ENCODE results near the gene ARHGEF37.
"Not testable (repeated sequence)": the region's sequence is repeated elsewhere in the genome, so short reads cannot be mapped to it uniquely, and the experiment has no call there.

The ARHGEF37 gene

GRCh38 chr5:149559706-149560105 is 21.6 kb upstream of the ARHGEF37 start:
- in situ Hi-C loops (cut with HindIII; ENCODE audit: low pct_ligation_motif_present, low pct_unique_long_range_greater_than_20kb, low sequenced_read_pairs): no loop called here
- DNase-seq: no peak

GRCh38 chr5:149561848-149562247 is 19.4 kb upstream of the ARHGEF37 start:
- peak; percentile 94 for DNase-seq
- in situ Hi-C loops (cut with HindIII; ENCODE audit: low pct_ligation_motif_present, low pct_unique_long_range_greater_than_20kb, low sequenced_read_pairs): no loop called here

- DNase-seq: no peak
- in situ Hi-C loops (cut with HindIII; ENCODE audit: low pct_ligation_motif_present, low pct_unique_long_range_greater_than_20kb, low sequenced_read_pairs): no loop called here
Observed at GRCh38 chr5:149563466-149563865, 17.8 kb upstream of the ARHGEF37 start.

DNA sequence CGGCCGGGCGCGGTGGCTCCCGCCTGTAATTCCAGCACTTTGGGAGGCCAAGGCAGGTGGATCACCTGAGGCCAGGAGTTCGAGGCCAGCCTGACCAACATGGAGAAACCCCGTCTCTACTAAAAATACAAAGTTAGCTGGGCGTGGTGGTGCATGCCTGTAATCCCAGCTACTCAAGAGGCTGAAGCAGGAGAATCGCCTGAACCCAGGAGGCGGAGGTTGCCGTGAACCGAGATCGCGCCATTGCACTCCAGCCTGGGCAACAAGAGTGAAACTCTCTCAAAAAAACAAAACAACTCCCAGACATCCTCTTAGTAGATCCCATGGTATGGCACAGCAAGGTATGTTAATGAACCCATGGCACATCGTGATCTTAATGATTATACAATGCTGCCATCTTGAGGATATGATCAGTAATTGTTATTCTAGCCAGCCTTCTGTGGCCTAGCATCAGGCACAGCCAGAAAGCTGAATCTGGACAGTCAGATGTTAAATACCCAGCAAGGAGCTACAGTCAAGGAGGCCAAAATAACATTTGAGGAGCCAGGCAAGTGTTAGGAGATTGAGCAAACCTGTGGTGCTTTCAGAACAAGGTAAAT is 16.7 kb upstream of the ARHGEF37 start:
- in situ Hi-C loops (cut with HindIII; ENCODE audit: low pct_ligation_motif_present, low pct_unique_long_range_greater_than_20kb, low sequenced_read_pairs): not testable (repeated sequence)
- DNase-seq: peak; percentile 76

DNA sequence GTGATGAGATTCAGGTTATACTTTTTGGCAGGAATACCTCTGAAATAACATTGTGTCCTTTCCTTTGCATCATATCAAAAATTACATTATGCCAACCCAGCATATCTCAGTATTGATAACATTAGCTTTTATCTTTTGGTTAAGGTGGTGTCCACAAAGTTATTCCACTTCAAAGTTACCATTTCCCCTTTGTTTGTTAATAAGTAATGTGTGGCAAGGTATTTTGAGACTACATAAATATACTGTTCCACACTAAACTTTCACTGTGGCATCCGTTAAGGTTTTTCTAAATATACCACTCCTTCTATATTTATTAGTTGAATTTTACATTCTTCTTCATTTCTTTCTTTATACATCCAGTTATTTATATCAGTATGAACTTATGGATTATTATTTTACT is 14.1 kb upstream of the ARHGEF37 start:
- no peak for DNase-seq
- in situ Hi-C loops (cut with HindIII; ENCODE audit: low pct_ligation_motif_present, low pct_unique_long_range_greater_than_20kb, low sequenced_read_pairs): no loop called here

DNA sequence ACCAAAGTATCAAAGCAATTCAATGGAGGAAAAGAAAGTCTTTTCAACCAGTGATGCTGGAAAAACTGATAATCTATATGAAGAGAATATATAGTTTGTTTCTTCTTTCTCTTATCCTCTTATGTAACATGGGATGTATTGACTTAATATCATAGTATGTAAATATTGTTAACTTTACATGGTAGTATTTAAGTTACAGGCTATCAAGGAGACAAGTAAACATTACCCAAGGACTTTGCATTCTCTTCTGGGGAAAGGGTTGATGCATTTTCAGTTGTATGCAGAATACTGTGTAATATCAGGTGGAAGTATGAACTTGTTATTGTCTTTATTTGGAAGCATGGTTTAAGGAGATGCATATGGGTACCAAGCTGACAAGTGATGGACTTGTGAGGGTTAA is 9.1 kb upstream of the ARHGEF37 start:
- DNase-seq: no peak
- in situ Hi-C loops (cut with HindIII; ENCODE audit: low pct_ligation_motif_present, low pct_unique_long_range_greater_than_20kb, low sequenced_read_pairs): no loop called here

DNA sequence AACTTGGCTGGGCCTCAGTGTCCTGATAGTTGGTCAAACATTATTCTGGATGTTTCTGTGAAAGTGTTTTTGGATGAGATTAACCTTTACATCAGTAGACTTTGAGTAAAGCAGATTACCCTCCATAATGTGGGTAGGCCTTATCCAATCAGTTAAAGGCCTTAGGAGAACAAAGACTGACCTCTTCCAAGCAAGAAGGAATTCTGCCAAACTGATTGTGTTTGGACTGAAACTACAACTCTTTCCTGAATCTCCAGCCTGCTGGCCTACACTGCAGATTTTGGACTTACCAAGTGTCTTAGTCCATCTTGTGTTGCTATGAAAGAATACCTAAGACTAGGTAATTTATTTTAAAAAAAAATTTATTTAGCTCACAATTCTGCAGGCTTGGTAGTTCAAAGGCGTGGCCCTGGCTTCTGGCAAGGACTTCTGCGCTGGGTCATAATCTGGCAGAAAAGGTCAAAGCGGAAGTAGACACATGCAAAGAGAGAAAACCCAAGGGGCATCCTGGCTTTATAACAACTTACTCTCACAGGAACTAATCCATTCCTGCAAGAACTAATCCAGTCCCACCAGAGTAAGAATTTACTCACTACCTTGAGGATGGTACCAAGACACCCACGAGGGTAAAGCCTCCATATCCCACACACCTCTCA is 8.6 kb upstream of the ARHGEF37 start:
- in situ Hi-C loops (cut with HindIII; ENCODE audit: low pct_ligation_motif_present, low pct_unique_long_range_greater_than_20kb, low sequenced_read_pairs): no loop called here
- no peak for DNase-seq

- DNase-seq: no peak
- in situ Hi-C loops (cut with HindIII; ENCODE audit: low pct_ligation_motif_present, low pct_unique_long_range_greater_than_20kb, low sequenced_read_pairs): no loop called here
Observed at GRCh38 chr5:149575131-149575530, 6.2 kb upstream of the ARHGEF37 start.

DNA sequence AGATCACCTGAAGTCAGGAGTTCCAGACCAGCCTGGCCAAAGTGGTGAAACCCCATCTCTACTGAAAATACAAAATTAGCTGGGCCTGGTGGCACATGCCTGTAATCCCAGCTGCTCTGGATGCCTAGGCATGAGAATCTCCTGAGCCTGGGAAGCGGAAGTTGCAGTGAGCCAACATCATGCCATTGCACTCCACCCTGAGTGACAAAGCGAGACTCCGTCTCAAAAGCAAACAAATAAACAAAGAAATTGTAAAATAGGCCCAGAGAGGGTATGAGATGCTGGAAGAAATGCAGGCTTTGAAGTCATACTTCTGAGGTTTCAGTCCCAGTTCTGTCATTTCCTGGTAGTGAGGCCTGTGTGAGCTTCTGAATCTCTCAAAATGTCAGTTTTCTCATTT is 5.3 kb upstream of the ARHGEF37 start:
- in situ Hi-C loops (cut with HindIII; ENCODE audit: low pct_ligation_motif_present, low pct_unique_long_range_greater_than_20kb, low sequenced_read_pairs): no loop called here
- DNase-seq: no peak

DNA sequence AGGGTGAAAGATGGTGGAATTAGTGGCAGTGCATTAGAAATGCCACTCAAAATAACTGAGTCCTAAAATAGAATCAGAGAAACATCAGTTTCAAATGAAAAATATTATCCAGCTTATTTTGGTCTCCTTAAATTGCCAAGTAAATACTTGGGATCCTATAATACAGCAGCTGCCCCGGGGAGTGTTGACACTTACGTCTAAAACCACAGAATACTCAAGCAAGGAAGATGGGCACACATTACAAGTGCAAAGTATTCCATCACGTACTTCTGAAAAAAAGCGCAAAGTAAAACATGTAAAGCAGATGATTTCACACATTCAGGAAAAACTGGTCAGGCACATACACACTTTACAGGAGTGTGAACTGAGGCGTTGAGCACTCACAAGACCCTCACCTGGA is 2.4 kb upstream of the ARHGEF37 start:
- in situ Hi-C loops (cut with HindIII; ENCODE audit: low pct_ligation_motif_present, low pct_unique_long_range_greater_than_20kb, low sequenced_read_pairs): no loop called here
- DNase-seq: no peak

DNA sequence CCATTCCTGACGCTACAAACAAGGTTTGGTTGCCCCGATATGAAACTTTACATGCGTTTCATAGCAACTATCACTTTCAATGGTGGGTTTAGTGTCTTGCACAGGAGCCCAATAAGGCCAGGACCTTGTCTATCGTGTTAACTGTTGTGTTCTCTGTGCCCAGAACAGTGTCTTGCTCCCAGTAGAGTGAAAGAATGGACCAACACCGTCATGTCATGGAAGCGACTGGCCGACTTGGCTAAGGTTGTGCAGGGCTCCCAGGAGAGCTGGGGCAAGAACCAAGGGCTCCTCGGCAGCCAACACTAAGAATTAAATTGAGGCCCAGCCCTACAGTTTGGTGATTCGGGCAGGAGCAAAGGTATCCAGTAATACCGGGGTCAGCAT is 498 bp upstream of the ARHGEF37 start:
- in situ Hi-C loops (cut with HindIII; ENCODE audit: low pct_ligation_motif_present, low pct_unique_long_range_greater_than_20kb, low sequenced_read_pairs): no loop called here
- DNase-seq: no peak

- in situ Hi-C loops (cut with HindIII; ENCODE audit: low pct_ligation_motif_present, low pct_unique_long_range_greater_than_20kb, low sequenced_read_pairs): no loop called here
- DNase-seq: peak; percentile 9
Observed at GRCh38 chr5:149581931-149582768, 852 bp downstream of the ARHGEF37 start.

- no peak for DNase-seq
- in situ Hi-C loops (cut with HindIII; ENCODE audit: low pct_ligation_motif_present, low pct_unique_long_range_greater_than_20kb, low sequenced_read_pairs): no loop called here
Observed at GRCh38 chr5:149583394-149583793, 2.1 kb downstream of the ARHGEF37 start.

DNA sequence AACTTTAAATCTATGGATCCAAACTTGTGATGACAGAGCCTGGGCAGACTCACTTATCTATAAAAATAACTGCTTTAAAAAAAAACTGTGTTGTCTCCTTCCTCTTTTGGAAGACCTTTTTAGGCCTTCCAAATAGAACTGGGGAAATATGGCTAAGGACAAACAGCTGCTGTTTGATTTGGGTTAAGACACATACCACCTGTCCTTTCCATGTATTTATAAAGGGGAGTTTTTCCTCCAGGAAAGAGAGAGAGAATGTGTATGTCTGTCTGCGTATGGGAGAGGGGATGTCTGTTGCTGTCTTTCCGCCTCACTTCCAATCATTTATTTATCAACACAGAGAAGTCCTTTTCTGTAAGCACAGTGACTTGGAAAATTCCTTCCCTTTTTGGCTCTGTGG is 2.8 kb downstream of the ARHGEF37 start:
- in situ Hi-C loops (cut with HindIII; ENCODE audit: low pct_ligation_motif_present, low pct_unique_long_range_greater_than_20kb, low sequenced_read_pairs): no loop called here
- DNase-seq: no peak

GRCh38 chr5:149585910-149586309 is 4.6 kb downstream of the ARHGEF37 start:
- in situ Hi-C loops (cut with HindIII; ENCODE audit: low pct_ligation_motif_present, low pct_unique_long_range_greater_than_20kb, low sequenced_read_pairs): no loop called here
- no peak for DNase-seq

DNA sequence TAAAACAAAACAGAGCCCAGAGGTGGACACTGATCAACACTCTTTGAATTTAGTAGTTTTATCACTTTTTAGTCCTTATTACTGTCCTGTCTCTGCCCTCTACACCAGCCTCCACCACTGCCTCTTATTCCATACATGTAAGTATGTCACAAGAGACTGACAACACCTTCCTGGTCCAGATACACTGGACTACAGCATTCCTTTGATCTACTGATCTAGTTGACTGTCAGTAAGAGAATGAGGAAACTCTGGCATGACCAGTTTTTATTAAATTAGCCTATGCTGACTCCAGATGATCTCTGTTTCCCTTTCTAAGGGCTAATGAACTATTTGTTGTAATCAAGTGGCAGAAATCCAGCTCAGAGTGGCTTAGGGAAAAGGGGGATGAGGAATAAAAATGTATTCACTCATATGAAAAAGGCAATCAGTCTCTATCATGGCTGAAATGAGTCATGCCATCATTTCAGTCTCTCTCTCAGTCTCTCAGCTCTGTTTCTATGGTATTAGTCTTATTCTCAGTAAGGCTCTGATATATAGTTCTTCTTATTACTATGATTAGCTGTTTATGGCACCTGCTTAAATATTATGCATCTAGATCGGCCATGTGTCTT is 5.5 kb downstream of the ARHGEF37 start:
- in situ Hi-C loops (cut with HindIII; ENCODE audit: low pct_ligation_motif_present, low pct_unique_long_range_greater_than_20kb, low sequenced_read_pairs): no loop called here
- no peak for DNase-seq

GRCh38 chr5:149588936-149589335 is 7.6 kb downstream of the ARHGEF37 start:
- no peak for DNase-seq
- in situ Hi-C loops (cut with HindIII; ENCODE audit: low pct_ligation_motif_present, low pct_unique_long_range_greater_than_20kb, low sequenced_read_pairs): no loop called here

DNA sequence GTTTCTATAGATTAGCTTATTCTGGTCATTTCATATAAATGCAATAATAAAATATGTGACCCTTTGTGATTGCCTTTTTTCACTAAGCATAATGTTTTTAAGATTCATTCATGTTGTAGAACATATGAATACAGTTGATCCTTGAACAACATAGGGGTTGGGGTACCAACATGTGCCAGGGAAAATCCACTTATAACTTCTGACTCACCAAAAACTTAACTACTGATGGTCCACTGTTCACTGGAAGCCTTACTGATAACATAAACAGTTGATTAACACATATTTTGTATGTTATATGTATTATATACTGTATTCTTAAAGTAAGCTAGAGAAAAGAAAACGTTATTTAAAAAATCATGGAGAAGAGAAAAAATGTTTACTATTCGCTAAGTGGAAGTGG is 12.1 kb downstream of the ARHGEF37 start:
- in situ Hi-C loops (cut with HindIII; ENCODE audit: low pct_ligation_motif_present, low pct_unique_long_range_greater_than_20kb, low sequenced_read_pairs): no loop called here
- DNase-seq: no peak

DNA sequence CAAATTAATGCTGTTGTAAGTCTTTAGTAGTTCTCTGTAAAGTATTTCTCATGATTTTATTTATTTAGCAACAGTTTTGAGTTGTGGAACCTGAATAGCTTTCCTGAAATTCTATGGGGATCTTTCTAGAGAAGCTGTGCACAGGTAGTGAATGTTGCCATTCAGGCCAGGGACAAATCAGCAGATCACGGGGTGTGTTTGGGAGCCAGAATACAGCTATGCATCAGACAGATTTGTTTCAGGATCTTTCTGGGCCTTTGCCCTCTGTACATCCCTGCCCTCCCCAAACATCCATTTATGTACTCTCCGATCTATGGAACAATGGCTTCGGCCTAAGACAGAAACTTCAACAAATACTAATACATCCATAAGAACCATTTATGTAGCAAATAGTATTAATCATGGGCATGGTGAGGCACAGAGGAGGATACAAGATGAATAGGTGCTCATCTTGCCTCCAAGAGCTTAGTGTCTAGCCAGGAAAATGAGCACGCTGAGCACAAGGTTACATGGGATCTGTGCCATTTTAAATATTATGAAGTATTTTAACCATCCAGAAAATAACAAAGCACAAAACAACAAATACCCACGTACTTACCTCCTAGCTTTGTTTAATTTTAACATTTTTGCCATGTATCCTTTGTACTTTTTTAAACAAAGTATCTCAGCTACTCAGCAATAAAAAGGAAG is 13.1 kb downstream of the ARHGEF37 start:
- no peak for DNase-seq
- in situ Hi-C loops (cut with HindIII; ENCODE audit: low pct_ligation_motif_present, low pct_unique_long_range_greater_than_20kb, low sequenced_read_pairs): no loop called here

Measured in ACHN (cell line).